ENCODE measurements around the gene CCL8.

CCL8 gene

DNA sequence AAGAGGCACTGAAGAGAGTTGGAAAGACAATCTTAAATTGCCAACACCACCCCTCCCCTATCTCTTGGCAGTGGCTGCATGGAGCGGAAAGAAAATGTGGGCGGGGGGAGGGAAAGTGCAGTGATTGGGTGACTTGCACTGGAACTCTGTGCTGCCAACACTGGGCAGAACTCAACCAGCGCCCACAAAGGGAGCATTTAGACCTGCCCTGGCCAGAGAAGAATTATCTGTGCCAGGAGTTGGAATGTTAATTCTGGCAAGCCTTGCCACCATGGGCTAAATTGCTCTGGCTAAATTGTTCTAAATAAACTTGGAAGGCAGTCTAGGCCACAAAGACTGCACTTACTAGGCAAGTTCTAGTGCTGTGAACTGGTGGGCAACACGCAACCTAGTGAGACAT is 30.5 kb downstream of the CCL8 start:
- Mint-ChIP-seq H3K27me3 (no peaks in the 10 kb centered on the region), H3K27ac (no peak overlapping the region), H3K9me3 (ENCODE audit: low read depth) (no peaks in the 10 kb centered on the region), H3K36me3 (no peaks in the 10 kb centered on the region), H3K4me3 (no peak overlapping the region), H3K4me1 (ENCODE audit: low read depth) (no peaks in the 10 kb centered on the region)

DNA sequence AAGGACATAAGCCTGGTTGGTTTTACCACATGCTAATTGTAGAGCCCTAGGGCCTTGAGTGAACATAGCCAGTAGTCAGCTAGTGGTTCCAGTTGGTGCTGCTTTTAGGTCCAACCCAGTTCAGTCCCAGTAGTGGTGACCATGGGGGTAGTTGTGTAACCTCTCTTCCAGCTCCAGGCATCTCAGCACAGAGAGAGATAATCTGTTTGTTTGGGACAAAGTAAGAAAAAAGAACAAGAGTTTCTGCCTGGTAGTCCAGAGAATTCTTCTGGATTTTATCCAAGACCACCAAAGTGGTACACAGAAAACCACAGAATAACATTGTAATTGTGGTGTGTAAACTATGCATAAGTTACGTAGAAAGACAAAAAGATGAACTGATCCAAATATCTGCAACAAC is 31.9 kb downstream of the CCL8 start:
- Mint-ChIP-seq H3K4me1 (ENCODE audit: low read depth) (no peaks in the 10 kb centered on the region), H3K9me3 (ENCODE audit: low read depth) (no peaks in the 10 kb centered on the region), H3K27ac (no peak overlapping the region), H3K27me3 (no peaks in the 10 kb centered on the region), H3K36me3 (no peaks in the 10 kb centered on the region), H3K4me3 (no peak overlapping the region)

DNA sequence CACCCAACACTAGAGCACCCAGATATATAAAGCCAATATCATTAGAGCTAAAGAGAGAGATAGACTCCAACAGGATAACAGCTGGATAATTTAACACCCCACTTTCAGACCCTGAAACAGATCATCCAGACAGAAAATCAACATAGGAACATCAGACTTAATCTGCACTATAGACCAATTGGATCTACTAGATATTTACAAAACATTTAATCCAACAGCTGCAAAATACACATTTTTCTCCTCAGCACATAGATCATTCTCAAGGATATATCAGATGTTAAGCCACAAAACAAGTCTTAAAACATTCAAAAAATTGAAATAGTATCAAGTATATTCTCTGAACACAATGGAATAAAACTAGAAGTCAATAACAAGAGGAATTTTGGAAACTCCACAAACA is 33.0 kb downstream of the CCL8 start:
- Mint-ChIP-seq H3K36me3 (no peaks in the 10 kb centered on the region), H3K9me3 (ENCODE audit: low read depth) (no peaks in the 10 kb centered on the region), H3K4me3 (no peak overlapping the region), H3K27ac (no peak overlapping the region), H3K27me3 (peaks cover under 1% of the 10 kb centered on the region), H3K4me1 (ENCODE audit: low read depth) (no peaks in the 10 kb centered on the region)

DNA sequence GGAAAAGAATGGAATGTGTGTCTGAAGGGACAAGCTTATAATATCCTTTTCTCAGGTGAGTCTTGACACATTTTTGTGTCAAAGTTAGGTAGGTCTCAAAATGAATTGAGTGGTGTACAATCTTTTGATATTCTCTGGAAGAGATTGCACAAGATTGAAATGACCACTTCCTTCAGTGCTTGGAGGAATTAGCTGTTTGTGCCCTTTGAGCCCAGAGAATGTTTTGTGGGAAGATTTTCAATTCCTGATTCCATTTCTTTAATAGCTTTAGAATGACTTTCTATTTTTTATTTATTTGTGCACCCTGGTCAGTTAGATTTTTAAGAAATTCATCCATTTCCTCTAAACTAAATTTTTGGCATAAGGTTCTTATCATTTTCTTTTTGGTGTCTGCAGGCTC is 35.4 kb downstream of the CCL8 start:
- H3K4me1 Mint-ChIP-seq (ENCODE audit: low read depth): no peaks in the 10 kb centered on the region
- H3K9me3 Mint-ChIP-seq (ENCODE audit: low read depth): no peaks in the 10 kb centered on the region
- H3K36me3 Mint-ChIP-seq: no peaks in the 10 kb centered on the region
- no peak overlapping the region for H3K27ac Mint-ChIP-seq
- H3K27me3 Mint-ChIP-seq: peaks cover 2% of the 10 kb centered on the region
- H3K4me3 Mint-ChIP-seq: no peak overlapping the region

DNA sequence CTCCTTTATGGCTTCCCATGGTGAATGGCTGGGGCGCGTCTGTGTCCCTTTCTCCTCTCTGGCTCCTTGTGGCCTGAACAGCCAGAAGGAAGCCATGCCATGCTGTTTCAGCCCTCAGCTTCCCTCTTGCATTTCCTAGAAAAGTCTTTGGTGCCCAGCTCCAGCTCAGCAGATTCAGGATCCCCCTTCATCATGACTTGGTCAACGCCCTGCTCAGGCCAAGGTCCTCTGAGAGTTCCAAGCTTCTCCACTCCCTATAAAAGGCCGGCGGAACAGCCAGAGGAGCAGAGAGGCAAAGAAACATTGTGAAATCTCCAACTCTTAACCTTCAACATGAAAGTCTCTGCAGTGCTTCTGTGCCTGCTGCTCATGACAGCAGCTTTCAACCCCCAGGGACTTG is 37.0 kb downstream of the CCL8 start, which contains the start of gene CCL13:
TSS of gene CCL13 (plus strand) at position 287 of the 400 bp plus-strand sequence. CDS start at position 334, 47 bp downstream.
- Mint-ChIP-seq H3K36me3 (no peaks in the 10 kb centered on the region), H3K4me1 (ENCODE audit: low read depth) (peaks cover 3% of the 10 kb centered on the region), H3K9me3 (ENCODE audit: low read depth) (no peaks in the 10 kb centered on the region), H3K27me3 (peaks cover 2% of the 10 kb centered on the region), H3K27ac (no peak within 1 kb of the TSS), H3K4me3 (no peak within 1 kb of the TSS)

DNA sequence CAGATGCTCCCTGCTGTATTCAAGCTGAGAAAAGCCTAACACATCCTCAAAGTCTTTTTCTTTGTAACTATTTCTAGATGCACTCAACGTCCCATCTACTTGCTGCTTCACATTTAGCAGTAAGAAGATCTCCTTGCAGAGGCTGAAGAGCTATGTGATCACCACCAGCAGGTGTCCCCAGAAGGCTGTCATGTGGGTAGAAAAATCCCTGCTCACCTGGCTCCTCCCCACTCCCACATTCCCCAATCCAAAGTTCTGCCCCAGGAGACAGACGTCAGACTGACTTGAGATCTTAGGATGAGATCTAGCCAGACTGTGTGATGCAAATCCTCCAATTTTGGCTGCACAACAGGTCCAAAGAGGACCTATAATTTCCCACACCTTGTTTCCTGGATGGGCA is 38.2 kb downstream of the CCL8 start:
- no peak overlapping the region for H3K27ac Mint-ChIP-seq
- H3K9me3 Mint-ChIP-seq (ENCODE audit: low read depth): no peaks in the 10 kb centered on the region
- H3K27me3 Mint-ChIP-seq: peaks cover 2% of the 10 kb centered on the region
- H3K4me1 Mint-ChIP-seq (ENCODE audit: low read depth): peaks cover 3% of the 10 kb centered on the region
- H3K36me3 Mint-ChIP-seq: no peaks in the 10 kb centered on the region
- H3K4me3 Mint-ChIP-seq: no peak overlapping the region

DNA sequence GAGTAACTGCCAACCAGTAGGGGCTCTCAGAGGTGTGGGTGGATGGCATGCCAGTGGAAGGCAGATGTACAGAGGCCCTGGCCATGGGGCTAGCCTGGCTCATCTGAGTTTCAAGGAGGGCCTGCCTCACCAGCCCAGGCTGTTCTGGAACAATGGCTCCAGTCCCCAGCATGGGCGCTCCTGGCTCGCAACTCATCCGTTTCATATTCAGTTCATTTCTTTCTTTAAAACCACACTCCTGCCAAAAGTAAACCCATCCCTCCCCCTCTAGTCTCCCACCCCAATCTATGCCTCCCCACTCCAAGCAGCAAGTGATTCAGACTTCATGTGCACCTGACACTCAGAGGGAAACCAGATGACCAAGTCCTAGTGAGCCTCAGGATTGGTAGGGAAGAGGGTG is 39.4 kb downstream of the CCL8 start:
- no peaks in the 10 kb centered on the region for H3K9me3 Mint-ChIP-seq (ENCODE audit: low read depth)
- H3K27me3 Mint-ChIP-seq: peaks cover 2% of the 10 kb centered on the region
- H3K4me3 Mint-ChIP-seq: no peak overlapping the region
- H3K27ac Mint-ChIP-seq: no peak overlapping the region
- no peaks in the 10 kb centered on the region for H3K36me3 Mint-ChIP-seq
- H3K4me1 Mint-ChIP-seq (ENCODE audit: low read depth): peaks cover 3% of the 10 kb centered on the region

DNA sequence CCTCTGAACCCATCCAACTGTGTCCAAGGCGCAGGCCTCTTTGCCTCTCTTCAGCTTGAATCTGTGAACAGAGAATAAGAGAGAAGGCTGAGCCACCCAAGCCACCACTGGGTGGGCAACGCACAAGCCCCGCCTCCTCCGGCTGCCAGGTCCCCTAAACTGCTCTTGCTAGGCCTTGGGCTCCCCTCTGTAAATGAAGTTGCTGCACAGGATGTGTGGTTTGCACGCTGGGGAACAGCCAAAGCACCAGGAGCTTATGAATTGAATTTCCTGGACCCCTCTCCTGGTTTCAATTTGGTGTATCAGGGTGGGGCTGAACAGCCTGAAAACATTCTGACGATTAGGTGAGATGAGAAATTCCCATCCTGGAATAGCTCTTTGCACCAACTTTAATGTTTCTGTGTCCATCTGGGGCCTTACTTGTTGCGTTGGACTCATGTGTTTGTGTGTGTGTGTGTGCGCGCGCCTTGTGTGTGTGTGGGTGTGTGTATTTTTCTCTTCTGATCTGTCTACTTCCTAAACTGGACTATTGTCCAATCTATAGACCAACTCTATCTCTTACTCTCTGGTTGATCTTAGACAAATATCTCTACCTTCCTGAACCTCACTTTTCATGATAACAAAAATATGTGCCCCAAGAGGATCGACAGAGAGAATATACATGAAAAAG is 41.5 kb downstream of the CCL8 start:
- Mint-ChIP-seq H3K27ac (no peak overlapping the region), H3K4me1 (ENCODE audit: low read depth) (peaks cover 13% of the 10 kb centered on the region), H3K27me3 (peaks cover 2% of the 10 kb centered on the region), H3K4me3 (no peak overlapping the region), H3K9me3 (ENCODE audit: low read depth) (no peaks in the 10 kb centered on the region), H3K36me3 (no peaks in the 10 kb centered on the region)

DNA sequence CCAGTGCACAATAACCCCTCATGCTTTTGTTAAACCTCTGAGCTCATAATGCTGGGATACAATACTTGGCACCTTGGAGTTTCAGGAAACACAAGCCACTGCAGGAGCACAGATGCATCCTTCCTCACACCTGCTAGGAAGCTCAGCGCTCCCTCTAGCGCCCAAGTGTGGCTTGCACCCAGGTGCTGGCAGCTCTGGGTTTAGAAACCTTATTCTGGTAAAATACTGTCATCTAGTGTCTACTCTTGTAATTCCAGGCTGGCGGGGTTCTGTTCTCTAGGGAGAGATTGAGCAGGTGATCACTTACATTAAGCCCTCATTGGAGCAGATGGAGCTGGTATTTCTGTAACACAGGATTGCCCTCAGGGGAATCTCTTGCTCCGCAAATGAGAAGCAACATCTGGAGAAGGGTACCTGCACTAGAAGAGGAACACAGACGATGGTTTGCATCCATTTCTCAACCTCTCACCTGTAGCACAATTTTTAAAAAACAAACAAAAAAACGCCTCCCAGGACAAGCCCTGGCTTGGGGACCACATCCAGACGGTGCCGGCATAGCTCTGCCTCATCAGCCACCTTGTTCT is 42.3 kb downstream of the CCL8 start:
- Mint-ChIP-seq H3K4me1 (ENCODE audit: low read depth) (peaks cover 17% of the 10 kb centered on the region), H3K27ac (no peak overlapping the region), H3K27me3 (peaks cover 2% of the 10 kb centered on the region)

DNA sequence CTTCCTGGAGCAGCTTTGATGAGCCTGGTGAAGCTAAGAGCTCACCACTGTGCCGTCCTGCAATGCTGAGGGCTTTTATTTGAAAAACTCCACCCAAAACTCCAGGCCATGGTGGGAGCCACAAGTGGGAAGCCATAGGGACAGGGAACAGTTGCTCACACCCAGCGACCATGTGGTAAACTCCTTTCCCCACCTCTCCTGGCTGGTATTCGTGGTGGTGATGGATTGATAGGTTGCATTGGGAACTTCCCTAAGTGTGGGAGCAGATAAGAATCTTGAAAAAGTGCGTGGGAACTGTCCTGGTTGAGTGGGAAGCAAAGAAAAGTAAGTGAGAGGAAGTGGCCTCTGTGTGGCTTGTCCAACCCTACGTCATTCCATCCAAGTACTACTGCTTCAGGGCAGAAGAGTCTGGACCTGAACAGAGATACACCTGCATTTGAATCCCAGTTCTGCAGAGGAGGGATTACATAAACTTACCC is 44.0 kb downstream of the CCL8 start, which contains the start of gene CCL1:
TSS of gene CCL1 (minus strand) at position 51 of the 479 bp plus-strand sequence. CDS start 72 bp downstream, outside the sequence.
- H3K9me3 Mint-ChIP-seq (ENCODE audit: low read depth): no peaks in the 10 kb centered on the region
- no peaks in the 10 kb centered on the region for H3K36me3 Mint-ChIP-seq
- peaks cover 17% of the 10 kb centered on the region for H3K4me1 Mint-ChIP-seq (ENCODE audit: low read depth)
- no peaks in the 10 kb centered on the region for H3K27me3 Mint-ChIP-seq
- H3K4me3 Mint-ChIP-seq: no peak within 1 kb of the TSS
- H3K27ac Mint-ChIP-seq: no peak within 1 kb of the TSS

More for the DNA sequence above, 42.3 kb downstream of the CCL8 start:
- Mint-ChIP-seq H3K4me3 (no peak overlapping the region), H3K36me3 (no peaks in the 10 kb centered on the region), H3K9me3 (ENCODE audit: low read depth) (no peaks in the 10 kb centered on the region)

DNA sequence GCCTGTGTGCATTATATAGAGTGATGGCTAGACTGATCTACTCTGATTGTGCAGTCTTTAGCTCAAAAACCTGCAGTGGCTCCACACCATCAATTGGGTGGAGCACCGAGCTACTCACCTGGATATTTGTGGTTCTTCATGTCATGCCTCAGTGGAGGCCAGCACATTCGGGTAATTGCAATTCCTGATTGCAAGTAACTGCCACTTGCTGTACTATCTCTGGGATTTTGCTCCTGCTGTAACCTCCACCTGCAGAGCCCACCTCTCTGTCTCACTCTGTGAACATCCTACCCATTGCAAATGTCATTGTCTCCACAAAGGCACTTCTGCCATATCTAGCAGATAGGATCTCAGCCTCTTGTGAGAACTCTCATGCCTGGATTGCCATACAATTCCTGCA is 45.5 kb downstream of the CCL8 start:
- H3K36me3 Mint-ChIP-seq: no peaks in the 10 kb centered on the region
- H3K4me1 Mint-ChIP-seq (ENCODE audit: low read depth): peaks cover 17% of the 10 kb centered on the region
- no peaks in the 10 kb centered on the region for H3K27me3 Mint-ChIP-seq
- no peak overlapping the region for H3K4me3 Mint-ChIP-seq
- no peaks in the 10 kb centered on the region for H3K9me3 Mint-ChIP-seq (ENCODE audit: low read depth)
- H3K27ac Mint-ChIP-seq: no peak overlapping the region

DNA sequence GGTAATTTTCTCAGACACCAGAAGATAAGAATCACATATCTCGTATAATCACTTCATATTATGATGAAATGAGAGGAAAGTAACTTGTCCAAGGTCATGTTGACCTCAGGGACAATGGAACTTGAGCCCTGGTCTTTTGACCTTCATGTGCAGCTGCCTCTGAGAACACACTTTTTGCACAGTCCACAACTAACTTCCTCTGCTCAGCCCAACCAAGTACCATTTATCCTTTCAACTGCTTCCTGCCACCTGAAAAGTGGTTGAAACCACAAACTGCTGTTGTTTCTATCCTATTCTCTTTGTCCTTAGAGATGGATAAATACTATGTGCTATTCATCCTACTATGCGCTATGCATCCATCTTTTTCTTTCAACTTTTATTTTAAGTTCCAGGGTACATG is 46.1 kb downstream of the CCL8 start:
- H3K4me3 Mint-ChIP-seq: no peak overlapping the region
- no peaks in the 10 kb centered on the region for H3K36me3 Mint-ChIP-seq
- H3K27me3 Mint-ChIP-seq: no peaks in the 10 kb centered on the region
- H3K9me3 Mint-ChIP-seq (ENCODE audit: low read depth): no peaks in the 10 kb centered on the region
- no peak overlapping the region for H3K27ac Mint-ChIP-seq
- H3K4me1 Mint-ChIP-seq (ENCODE audit: low read depth): peaks cover 17% of the 10 kb centered on the region

DNA sequence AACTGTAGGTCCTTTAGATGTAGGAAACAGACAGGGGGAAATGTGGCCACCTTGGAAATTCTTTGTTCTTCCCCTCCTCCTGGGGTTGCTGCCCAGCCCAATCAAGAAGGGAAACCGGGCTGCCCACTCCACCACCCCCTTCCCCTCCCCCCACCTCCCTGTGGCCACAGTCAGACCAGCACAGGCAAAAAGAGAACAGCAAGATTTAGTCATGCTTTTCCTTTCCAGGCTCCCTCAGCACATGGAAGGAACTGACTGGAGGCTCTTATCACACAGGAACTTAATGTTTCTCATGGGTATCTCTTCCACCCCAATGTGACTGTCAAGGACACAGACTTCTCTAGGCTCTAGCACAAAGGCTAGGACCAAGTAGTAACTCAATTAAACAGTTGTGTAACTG is 46.8 kb downstream of the CCL8 start:
- Mint-ChIP-seq H3K36me3 (no peaks in the 10 kb centered on the region), H3K4me1 (ENCODE audit: low read depth) (peaks cover 15% of the 10 kb centered on the region), H3K4me3 (no peak overlapping the region), H3K27ac (no peak overlapping the region), H3K27me3 (no peaks in the 10 kb centered on the region), H3K9me3 (ENCODE audit: low read depth) (no peaks in the 10 kb centered on the region)

DNA sequence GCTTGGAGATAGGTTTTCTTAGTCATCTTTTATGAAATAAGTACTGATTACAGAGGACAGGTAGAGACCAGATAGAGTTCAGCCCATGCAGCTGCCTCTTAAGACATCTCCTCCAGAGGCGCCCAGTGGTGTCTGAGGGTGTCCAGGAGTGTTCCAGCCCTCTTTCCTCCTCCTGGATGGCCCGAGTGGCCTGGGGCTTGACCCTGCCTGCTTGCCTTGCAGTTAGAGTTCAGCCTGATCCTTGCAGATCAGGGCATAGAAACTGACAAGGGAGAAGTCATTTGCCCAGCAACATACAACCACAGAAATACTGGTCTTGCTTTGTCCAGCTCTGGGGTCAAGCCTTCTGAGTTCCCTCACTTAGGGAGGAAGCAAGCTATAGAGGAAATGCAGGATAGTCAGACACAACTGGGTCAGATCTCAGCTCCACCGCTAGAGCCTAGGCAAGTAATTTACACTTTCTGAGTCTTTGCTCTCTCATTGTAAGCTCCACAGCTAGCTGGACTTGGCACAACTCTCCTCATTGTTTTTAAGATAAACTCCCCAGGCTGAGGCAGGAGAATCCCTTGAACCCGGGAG is 47.4 kb downstream of the CCL8 start:
- H3K27me3 Mint-ChIP-seq: no peaks in the 10 kb centered on the region
- H3K9me3 Mint-ChIP-seq (ENCODE audit: low read depth): no peaks in the 10 kb centered on the region
- no peak overlapping the region for H3K4me3 Mint-ChIP-seq
- H3K27ac Mint-ChIP-seq: no peak overlapping the region
- H3K36me3 Mint-ChIP-seq: no peaks in the 10 kb centered on the region
- peaks cover 14% of the 10 kb centered on the region for H3K4me1 Mint-ChIP-seq (ENCODE audit: low read depth)

DNA sequence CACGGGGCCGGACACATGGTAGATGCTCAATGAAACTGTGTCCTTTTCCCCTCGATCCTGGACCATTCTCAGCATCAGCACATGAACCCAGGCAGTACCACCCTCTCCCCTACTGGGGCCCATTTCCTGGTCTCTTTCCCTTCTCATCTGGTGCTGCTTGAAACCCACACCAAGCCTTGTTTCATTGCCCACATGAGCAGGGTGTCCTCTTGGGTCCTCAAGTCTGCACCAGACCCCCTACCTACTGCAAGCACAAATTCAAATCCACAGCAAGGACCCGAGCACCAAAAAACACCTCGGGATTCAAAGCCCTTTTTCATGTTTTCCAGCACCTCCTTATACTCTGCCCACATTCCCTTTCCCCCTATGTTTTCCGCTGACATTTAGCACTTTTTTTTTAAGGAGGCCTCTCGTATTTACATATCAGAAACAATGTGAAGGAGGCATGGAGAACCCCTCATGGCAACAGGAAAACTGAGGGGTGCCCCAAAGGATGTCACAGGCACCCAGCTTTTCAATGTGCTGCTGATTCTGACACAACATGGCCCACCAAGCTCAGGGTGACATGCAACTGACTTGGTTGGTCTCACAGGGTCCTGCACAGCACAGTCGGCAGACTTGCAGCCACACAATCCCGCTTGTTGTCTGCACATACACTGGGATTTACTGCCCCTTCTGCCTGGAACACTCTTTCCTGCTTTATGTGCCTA is 48.4 kb downstream of the CCL8 start:
- no peaks in the 10 kb centered on the region for H3K9me3 Mint-ChIP-seq (ENCODE audit: low read depth)
- no peak overlapping the region for H3K4me3 Mint-ChIP-seq
- no peak overlapping the region for H3K27ac Mint-ChIP-seq
- H3K4me1 Mint-ChIP-seq (ENCODE audit: low read depth): peaks cover 14% of the 10 kb centered on the region
- H3K36me3 Mint-ChIP-seq: no peaks in the 10 kb centered on the region
- no peaks in the 10 kb centered on the region for H3K27me3 Mint-ChIP-seq
